Neutrophil (primary cell): Measurements from ENCODE around the gene CDH8.

Experiments used
- H3K27ac ChIP-seq: fragments of 200-600 bp; sonication (generic); 2 replicates; pipeline ENCODE4 v1.5.1; 2016; ENCODE audit warnings: mild to moderate bottlenecking, moderate library complexity
- H3K27me3 ChIP-seq: fragments of 200-600 bp; sonication (generic); 2 replicates; pipeline ENCODE4 v1.6.0; 2016; ENCODE audit warnings: mild to moderate bottlenecking
- H3K36me3 ChIP-seq: fragments of 200-600 bp; sonication (generic); 2 replicates; pipeline ENCODE4 v1.5.1; 2017
- H3K4me1 ChIP-seq, 2 experiments: fragments of 200-600 bp in 1 of 2; sonication (generic) in 1 of 2; 1 replicate in 1 of 2; 2 replicates in 1 of 2; pipeline versions ENCODE4 v1.5.1 to v1.6.1; 2013 to 2016; ENCODE audit warnings: low read depth in 1 of 2, low read length in 1 of 2, mild to moderate bottlenecking in 1 of 2, moderate library complexity in 1 of 2; ENCODE audit not compliant: control insufficient read depth in 1 of 2, insufficient read depth in 1 of 2
- H3K4me3 ChIP-seq, 2 experiments: fragments of 200-600 bp in 1 of 2; sonication (generic) in 1 of 2; 1 replicate in 1 of 2; 2 replicates in 1 of 2; pipeline ENCODE4 v1.5.1; 2013 to 2016; ENCODE audit warnings: low read depth in 1 of 2, low read length in 1 of 2, mild to moderate bottlenecking in 1 of 2, moderate library complexity in 1 of 2
- H3K9me3 ChIP-seq: fragments of 200-600 bp; sonication (generic); 2 replicates; pipeline ENCODE4 v1.5.1; 2016
- CTCF ChIP-seq: fragments of 200-600 bp; sonication (generic); IDR thresholded peaks from 2 replicates; pipeline ENCODE4 v1.5.1; 2016; ENCODE audit warnings: antibody characterized with exemption

The CDH8 gene

GRCh38 chr16:61862221-61863155, 173.8 kb downstream of the CDH8 start:
- Histone ChIP-seq H3K4me3 (no peak overlapping the region), H3K9me3 (no peaks in the 10 kb centered on the region)
- TF ChIP-seq CTCF: no peak

GRCh38 chr16:61858988-61859387, 177.2 kb downstream of the CDH8 start:
- no peaks in the 10 kb centered on the region for H3K27me3 ChIP-seq
- H3K27ac ChIP-seq: no peak overlapping the region
- no peak overlapping the region for H3K4me3 ChIP-seq
- no peaks in the 10 kb centered on the region for H3K9me3 ChIP-seq
- no peaks in the 10 kb centered on the region for H3K4me1 ChIP-seq
- TF ChIP-seq CTCF: no peak
- H3K36me3 ChIP-seq: no peaks in the 10 kb centered on the region

More at GRCh38 chr16:61862221-61863155, 173.8 kb downstream of the CDH8 start:
- no peaks in the 10 kb centered on the region for H3K36me3 ChIP-seq
- no peaks in the 10 kb centered on the region for H3K4me1 ChIP-seq
- H3K27ac ChIP-seq: no peak overlapping the region
- H3K27me3 ChIP-seq: no peaks in the 10 kb centered on the region

GRCh38 chr16:61842666-61843065, 193.6 kb downstream of the CDH8 start:
- no peaks in the 10 kb centered on the region for H3K27me3 ChIP-seq
- TF ChIP-seq CTCF: no peak
- no peaks in the 10 kb centered on the region for H3K4me1 ChIP-seq
- no peaks in the 10 kb centered on the region for H3K36me3 ChIP-seq
- H3K4me3 ChIP-seq: no peak overlapping the region
- H3K27ac ChIP-seq: no peak overlapping the region
- no peaks in the 10 kb centered on the region for H3K9me3 ChIP-seq

GRCh38 chr16:61836804-61837393, 199.3 kb downstream of the CDH8 start:
- Histone ChIP-seq H3K36me3 (no peaks in the 10 kb centered on the region), H3K4me3 (no peak overlapping the region), H3K27ac (no peak overlapping the region), H3K9me3 (no peaks in the 10 kb centered on the region), H3K27me3 (no peaks in the 10 kb centered on the region), H3K4me1 (no peaks in the 10 kb centered on the region)
- no peak for TF ChIP-seq CTCF

GRCh38 chr16:61834082-61834481, 202.2 kb downstream of the CDH8 start:
- H3K4me3 ChIP-seq: no peak overlapping the region
- no peaks in the 10 kb centered on the region for H3K4me1 ChIP-seq
- H3K27ac ChIP-seq: no peak overlapping the region
- H3K36me3 ChIP-seq: no peaks in the 10 kb centered on the region
- no peaks in the 10 kb centered on the region for H3K9me3 ChIP-seq
- H3K27me3 ChIP-seq: no peaks in the 10 kb centered on the region
- no peak for TF ChIP-seq CTCF
